Stomach smooth muscle (tissue), 2 donors: ENCODE measurements around the gene MEGF6.

ENCODE experiments used
- H3K27ac ChIP-seq: one replicate; pipeline ENCODE4 v1.7.0; 2013; ENCODE audit warnings: mild to moderate bottlenecking, low read length, inconsistent platforms
- H3K27me3 ChIP-seq, 2 donors: one replicate each; pipeline ENCODE4 v1.7.0; 2013; ENCODE audit warnings: low read length in 2 of 2; ENCODE audit not compliant: insufficient read depth in 2 of 2, control insufficient read depth in 1 of 2
- H3K36me3 ChIP-seq, 2 donors: one replicate each; pipeline ENCODE4 v1.7.0; 2013; ENCODE audit warnings: low read length in 2 of 2; ENCODE audit not compliant: control insufficient read depth in 2 of 2, insufficient read depth in 2 of 2
- H3K4me1 ChIP-seq: one replicate; pipeline ENCODE4 v1.7.0; 2013; ENCODE audit warnings: low read length; ENCODE audit not compliant: control insufficient read depth, insufficient read depth
- H3K4me3 ChIP-seq, 2 donors: one replicate each; pipeline ENCODE4 v1.7.0; 2013; ENCODE audit warnings: low read length in 2 of 2
- H3K9ac ChIP-seq, 2 donors: one replicate each; pipeline ENCODE4 v1.7.0; 2013; ENCODE audit warnings: low read length in 2 of 2, mild to moderate bottlenecking in 1 of 2
- H3K9me3 ChIP-seq, 2 donors: one replicate each; pipeline ENCODE4 v1.7.0; 2013; ENCODE audit warnings: low read length in 2 of 2; ENCODE audit not compliant: control insufficient read depth in 2 of 2
- donor health status: healthy.
- donor health status: Pancreatic carcinoma.

The MEGF6 gene

DNA sequence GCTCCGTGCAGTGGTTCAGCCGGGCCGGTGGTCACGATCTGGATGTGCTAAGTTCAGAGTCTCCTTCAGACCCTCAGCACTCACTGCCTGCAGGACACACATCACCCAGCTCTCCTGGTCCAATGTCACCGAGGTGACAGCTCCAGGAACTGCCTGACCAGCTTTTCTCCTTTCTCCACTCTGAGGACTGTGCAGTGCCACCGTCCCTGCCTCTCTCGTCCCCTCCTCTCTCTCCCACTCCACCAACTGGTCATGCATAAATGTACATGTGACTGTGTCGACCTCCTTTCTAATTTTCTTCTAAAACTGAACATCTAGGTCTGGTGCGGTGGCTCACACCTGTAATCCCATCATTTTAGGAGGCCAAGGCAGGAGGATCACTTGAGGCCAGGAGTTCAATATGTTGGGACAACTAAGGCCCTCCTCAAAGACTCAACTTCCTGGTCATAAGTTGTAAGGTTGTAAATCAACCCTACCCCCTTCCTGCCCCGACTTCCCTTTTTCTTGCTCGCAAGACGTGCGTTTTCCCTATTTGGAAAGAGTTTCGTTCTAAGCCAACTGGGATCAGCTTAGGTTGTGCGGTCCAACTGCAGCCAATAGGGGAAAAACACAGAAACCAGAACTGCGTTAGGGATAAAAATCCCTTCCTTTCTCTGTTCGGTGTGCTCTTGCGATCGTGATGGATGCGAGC lies 53.1 kb downstream of the MEGF6 start:
- peaks cover 0 to 5% of the 10 kb centered on the region in 2 donors for H3K9me3 ChIP-seq
- H3K36me3 ChIP-seq, result no peaks in the 10 kb centered on the region
- H3K27ac ChIP-seq, result no peak overlapping the region
- no peaks in the 10 kb centered on the region for H3K27me3 ChIP-seq
- no peak overlapping the region for H3K9ac ChIP-seq
- peaks cover 8% of the 10 kb centered on the region for H3K4me1 ChIP-seq
- H3K4me3 ChIP-seq, result no peak overlapping the region

DNA sequence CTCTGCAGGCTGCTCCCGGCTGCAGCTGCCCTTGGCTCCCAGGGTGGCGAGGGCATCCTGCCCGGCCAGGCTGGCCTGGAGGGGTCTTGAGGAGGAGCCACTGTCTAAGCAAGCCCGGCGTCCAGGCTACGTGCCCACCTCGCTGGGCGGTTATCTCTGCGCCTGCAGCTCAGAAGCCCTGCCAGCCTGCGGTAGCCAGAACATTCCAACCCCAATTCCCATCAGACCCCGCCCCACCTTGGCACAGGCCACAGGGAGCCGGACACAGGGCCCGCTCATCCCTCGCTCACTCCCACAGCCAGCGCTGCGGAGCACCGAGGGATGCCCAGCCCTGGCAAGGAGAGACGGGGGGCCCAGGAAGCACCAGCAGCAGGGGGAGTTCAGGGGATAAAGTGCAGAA lies 53.9 kb downstream of the MEGF6 start:
- H3K27me3 ChIP-seq, result no peaks in the 10 kb centered on the region
- no peak overlapping the region for H3K4me3 ChIP-seq
- H3K9ac ChIP-seq, result no peak overlapping the region
- peaks cover 0 to 5% of the 10 kb centered on the region in 2 donors for H3K9me3 ChIP-seq
- no peaks in the 10 kb centered on the region for H3K36me3 ChIP-seq
- peaks cover 8% of the 10 kb centered on the region for H3K4me1 ChIP-seq
- H3K27ac ChIP-seq, result no peak overlapping the region

DNA sequence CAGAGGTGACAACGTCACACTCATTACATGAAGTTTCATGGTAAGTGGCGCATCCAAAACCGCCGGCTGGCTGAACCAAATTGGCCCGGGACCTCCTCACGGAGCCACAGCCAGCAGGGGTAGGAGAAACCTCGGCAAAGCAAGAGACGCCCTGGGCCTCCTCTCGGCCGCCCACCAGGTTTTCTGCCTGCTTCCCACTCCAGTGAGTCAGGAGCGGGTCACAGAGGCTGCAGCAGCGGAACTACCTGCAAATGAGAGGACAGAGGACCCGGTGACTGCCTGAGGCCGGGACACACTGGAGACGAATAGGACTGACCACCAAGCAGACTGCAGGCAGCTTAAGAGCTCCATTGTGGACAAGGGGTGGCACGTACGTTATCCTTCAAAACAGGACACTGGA lies 55.0 kb downstream of the MEGF6 start:
- no peaks in the 10 kb centered on the region for H3K27me3 ChIP-seq

DNA sequence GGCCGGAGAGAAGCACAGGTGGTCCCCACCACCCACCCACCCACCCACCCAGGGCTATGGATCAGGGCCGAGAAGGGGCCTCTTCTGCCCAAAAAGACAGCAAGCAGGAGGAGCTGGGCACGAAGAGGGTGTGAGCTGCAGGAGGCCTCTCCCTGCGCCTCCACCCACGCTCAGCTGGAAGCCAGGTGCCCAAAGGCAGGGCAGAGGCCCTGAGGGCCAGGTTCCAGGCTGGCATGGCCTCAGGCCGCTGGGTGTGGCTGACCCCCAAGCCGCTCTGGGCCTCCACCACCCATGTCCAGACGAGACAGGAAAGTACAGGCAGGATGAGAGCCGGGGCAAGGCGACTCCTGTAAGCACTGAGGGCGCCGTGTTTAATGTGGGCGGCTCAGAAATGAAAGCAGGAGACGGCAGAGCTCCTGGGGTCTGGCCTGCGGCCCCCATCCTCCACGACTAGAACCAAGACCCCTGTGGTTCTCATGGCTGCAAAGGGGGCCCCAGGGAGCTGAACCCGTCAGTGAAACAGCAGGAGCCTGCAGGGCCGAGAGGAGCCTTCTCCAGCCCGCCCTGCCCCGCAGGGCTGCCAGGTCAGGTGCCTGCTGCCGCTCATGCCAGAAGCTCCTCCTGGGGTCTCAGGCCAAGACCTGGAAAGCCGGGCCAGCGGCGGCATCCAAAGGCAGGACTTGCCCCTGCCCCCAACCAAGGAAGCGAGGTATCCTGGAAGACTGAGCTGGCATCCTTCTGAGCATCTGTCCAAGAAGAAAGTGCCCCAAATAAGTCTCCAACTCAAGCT lies 56.0 kb downstream of the MEGF6 start:
- H3K4me1 ChIP-seq, result no peaks in the 10 kb centered on the region

More for the DNA sequence above, 55.0 kb downstream of the MEGF6 start:
- peaks cover 8% of the 10 kb centered on the region for H3K4me1 ChIP-seq
- H3K27ac ChIP-seq, result no peak overlapping the region
- no peak overlapping the region for H3K9ac ChIP-seq
- H3K9me3 ChIP-seq, result peaks cover 0 to 5% of the 10 kb centered on the region in 2 donors
- H3K36me3 ChIP-seq, result no peaks in the 10 kb centered on the region
- H3K4me3 ChIP-seq, result no peak overlapping the region

DNA sequence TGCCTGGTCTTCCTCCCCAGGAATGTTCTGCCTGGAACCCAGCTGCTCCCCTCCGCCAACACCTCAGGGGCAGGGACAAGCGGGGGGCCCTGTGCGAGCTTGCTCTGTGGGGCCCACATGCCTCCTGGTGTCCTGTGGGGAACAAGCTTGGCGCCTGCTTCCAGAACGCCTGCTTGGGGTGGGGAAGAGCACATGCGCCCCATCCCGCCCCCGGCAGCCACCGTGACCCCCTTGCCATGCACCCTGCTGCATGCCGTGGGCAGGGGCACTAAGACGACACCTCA lies 57.4 kb downstream of the MEGF6 start:
- Histone ChIP-seq H3K36me3 (no peaks in the 10 kb centered on the region), H3K27ac (no peak overlapping the region), H3K4me1 (no peaks in the 10 kb centered on the region), H3K27me3 (no peaks in the 10 kb centered on the region), H3K9ac (no peak overlapping the region), H3K4me3 (no peak overlapping the region), H3K9me3 (peaks cover 0 to 5% of the 10 kb centered on the region in 2 donors)

More for the DNA sequence above, 56.0 kb downstream of the MEGF6 start:
- Histone ChIP-seq H3K27me3 (no peaks in the 10 kb centered on the region), H3K9me3 (peaks cover 0 to 5% of the 10 kb centered on the region in 2 donors), H3K9ac (no peak overlapping the region), H3K36me3 (no peaks in the 10 kb centered on the region), H3K27ac (no peak overlapping the region), H3K4me3 (no peak overlapping the region)

DNA sequence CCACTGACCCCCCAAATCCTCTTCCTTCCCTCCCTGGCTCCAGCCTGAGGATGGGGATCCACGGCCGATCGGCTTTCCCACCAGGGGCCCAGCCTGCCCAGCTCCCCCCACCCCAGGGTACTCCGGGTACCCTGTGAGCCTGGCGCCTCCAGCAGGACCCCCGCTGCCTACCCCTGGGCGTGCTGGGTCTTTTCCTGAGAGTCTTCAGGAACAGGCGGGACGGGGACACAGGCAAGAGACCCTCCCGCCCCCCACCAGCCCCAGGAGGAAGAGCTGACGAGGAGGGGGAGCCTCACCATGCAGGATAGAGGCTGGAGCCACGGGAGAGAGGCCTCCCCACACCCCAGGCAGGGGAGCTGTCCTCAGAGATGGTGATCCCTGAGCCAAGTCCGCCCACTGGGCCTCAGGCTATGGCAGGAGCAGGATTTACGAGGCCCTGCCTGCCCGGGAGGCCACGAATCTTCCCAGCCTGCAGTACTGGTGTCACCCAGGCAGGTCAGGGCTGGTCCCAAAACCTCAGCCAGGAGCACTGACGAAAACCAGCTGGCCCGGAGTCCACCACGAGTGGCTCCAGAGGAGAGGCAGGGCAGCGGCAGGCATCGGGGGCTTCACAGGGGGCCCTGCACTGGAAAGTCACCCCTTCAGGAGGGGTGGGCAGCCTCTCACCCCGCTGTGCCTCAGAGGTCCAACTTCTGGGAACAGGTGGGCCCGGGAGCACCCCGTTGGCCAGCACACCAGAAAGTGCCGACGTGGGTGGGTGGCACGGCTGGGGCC lies 58.0 kb downstream of the MEGF6 start:
- H3K36me3 ChIP-seq, result no peaks in the 10 kb centered on the region
- no peak overlapping the region for H3K9ac ChIP-seq
- no peak overlapping the region for H3K27ac ChIP-seq
- H3K4me3 ChIP-seq, result no peak overlapping the region
- peaks cover 2% of the 10 kb centered on the region for H3K4me1 ChIP-seq
- H3K27me3 ChIP-seq, result no peaks in the 10 kb centered on the region
- H3K9me3 ChIP-seq, result peaks cover 0 to 2% of the 10 kb centered on the region in 2 donors

DNA sequence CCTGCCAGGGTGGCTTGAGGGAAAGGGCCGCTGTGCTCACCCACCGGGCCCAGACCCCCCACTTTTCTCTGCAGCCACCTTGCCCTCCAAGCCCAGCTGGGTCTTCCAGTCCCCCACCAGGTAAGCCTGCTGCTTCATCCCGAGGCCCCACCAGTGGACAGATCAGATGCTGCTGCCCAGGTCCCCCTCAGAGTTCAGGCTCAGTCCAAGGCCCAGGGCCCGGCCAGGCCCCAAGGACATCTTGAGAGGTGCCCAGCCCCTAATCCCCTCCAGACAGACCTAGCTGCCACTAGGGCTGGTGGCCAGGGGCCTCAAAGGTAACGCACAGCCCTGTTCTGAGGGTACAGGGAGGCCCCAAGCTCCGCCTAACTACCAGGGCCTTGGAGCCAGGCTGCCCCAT lies 58.6 kb downstream of the MEGF6 start:
- H3K27me3 ChIP-seq, result no peaks in the 10 kb centered on the region
- peaks cover 6% of the 10 kb centered on the region for H3K4me1 ChIP-seq
- H3K4me3 ChIP-seq, result no peak overlapping the region
- H3K27ac ChIP-seq, result no peak overlapping the region
- H3K9ac ChIP-seq, result no peak overlapping the region
- no peaks in the 10 kb centered on the region for H3K9me3 ChIP-seq
- no peaks in the 10 kb centered on the region for H3K36me3 ChIP-seq

DNA sequence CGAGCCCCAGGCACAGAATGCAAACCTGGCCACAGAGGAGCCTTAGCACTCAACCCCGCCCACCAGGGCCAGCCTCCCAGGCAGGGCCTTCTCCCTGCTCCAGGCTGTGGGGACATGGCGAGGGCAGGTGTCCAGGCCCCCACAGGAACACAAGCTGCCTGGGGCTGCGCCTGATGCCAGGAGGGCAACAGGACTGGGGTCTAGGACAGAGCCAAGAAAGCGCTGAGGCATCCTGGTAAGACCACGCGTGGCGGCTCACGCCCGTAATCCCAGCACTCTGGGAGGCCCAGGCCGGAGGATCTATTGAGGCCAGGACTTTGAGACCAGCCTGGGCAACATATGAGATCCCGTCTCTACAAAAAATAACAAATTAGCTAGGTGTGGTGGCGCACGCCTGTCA lies 59.1 kb downstream of the MEGF6 start:
- Histone ChIP-seq H3K9me3 (no peaks in the 10 kb centered on the region), H3K4me1 (peaks cover 9% of the 10 kb centered on the region), H3K4me3 (no peak overlapping the region), H3K9ac (no peak overlapping the region), H3K27me3 (no peaks in the 10 kb centered on the region), H3K36me3 (no peaks in the 10 kb centered on the region), H3K27ac (no peak overlapping the region)

DNA sequence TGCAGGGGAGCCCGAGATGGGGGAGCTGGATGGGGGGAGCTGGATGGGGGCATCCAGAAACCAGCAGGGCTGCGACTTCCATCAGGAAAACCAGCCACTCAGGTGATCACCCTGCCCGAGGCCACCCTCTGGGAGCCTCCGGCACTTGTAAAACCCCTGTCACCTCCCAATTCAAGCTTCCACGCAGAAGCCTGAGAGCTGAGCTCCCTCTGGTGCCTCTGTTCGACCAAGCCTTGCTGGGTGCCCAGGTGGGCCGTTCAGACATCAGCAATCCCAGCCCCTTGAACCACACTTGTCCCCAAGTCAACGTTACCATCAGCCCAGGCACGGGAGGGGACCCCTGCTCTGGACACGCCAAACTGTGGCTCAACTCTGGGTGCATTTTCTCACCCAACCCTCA lies 59.6 kb downstream of the MEGF6 start:
- no peaks in the 10 kb centered on the region for H3K9me3 ChIP-seq
- peaks cover 12% of the 10 kb centered on the region for H3K4me1 ChIP-seq
- no peaks in the 10 kb centered on the region for H3K27me3 ChIP-seq
- H3K9ac ChIP-seq, result no peak overlapping the region
- H3K36me3 ChIP-seq, result no peaks in the 10 kb centered on the region
- H3K4me3 ChIP-seq, result no peak overlapping the region
- no peak overlapping the region for H3K27ac ChIP-seq

DNA sequence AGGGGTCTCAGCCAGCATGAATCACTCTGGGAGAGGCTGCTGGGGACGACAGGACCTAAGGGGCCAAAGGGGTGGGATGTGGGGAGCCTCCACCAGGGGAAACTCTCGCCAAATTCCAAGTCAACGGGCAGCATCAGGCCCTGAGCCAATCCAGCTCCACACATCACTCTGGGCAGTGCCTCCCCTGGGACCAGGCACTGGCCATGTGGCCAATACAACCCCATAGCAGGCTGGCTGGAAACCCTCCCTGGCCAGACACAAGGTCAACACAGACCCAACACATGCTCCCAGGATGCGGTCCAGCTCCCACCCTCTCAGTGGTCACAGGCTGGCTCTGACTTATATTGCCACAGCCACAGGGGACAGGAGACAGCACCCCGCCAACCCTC lies 60.0 kb downstream of the MEGF6 start:
- Histone ChIP-seq H3K4me3 (no peak overlapping the region), H3K36me3 (no peaks in the 10 kb centered on the region), H3K27me3 (no peaks in the 10 kb centered on the region), H3K4me1 (peaks cover 12% of the 10 kb centered on the region), H3K27ac (no peak overlapping the region), H3K9ac (no peak overlapping the region), H3K9me3 (no peaks in the 10 kb centered on the region)
